Endometrium (tissue), 2 donors: ENCODE data around the gene CRAMP1.
"Not testable (repeated sequence)": the region's sequence is repeated elsewhere in the genome, so short reads cannot be mapped to it uniquely, and the experiment has no call there.

ENCODE experiments used
- FAIRE-seq: peaks from 2 replicates; lab custom pipeline; 2012; peaks lifted over from hg19 to GRCh38; lab: Jason Lieb, UNC
- donor health status: control.
- donor health status: control.

The CRAMP1 gene

GRCh38 chr16:1612320-1613111, at the start of gene CRAMP1:
Gene CRAMP1 (plus strand): TSS chr16:1612360. CDS start chr16:1614640, 2,280 bp downstream.
- FAIRE-seq: no peak

GRCh38 chr16:1563786-1564185, 48.4 kb upstream of the CRAMP1 start:
- no peak for FAIRE-seq

- FAIRE-seq: no peak
Measured at GRCh38 chr16:1564325-1564724, 47.8 kb upstream of the CRAMP1 start.

- FAIRE-seq: no peak
Measured at GRCh38 chr16:1565083-1565805, 46.9 kb upstream of the CRAMP1 start.

GRCh38 chr16:1567988-1568387, 44.2 kb upstream of the CRAMP1 start:
- no peak for FAIRE-seq

GRCh38 chr16:1571012-1571671, 41.0 kb upstream of the CRAMP1 start:
- no peak for FAIRE-seq

GRCh38 chr16:1572673-1573072, 39.5 kb upstream of the CRAMP1 start:
- no peak for FAIRE-seq

GRCh38 chr16:1573301-1573700, 38.9 kb upstream of the CRAMP1 start:
- no peak for FAIRE-seq

GRCh38 chr16:1575578-1575977, 36.6 kb upstream of the CRAMP1 start:
- no peak for FAIRE-seq

- no peak for FAIRE-seq
Measured at GRCh38 chr16:1579214-1579613, 32.9 kb upstream of the CRAMP1 start.

- no peak for FAIRE-seq
Measured at GRCh38 chr16:1580256-1580655, 31.9 kb upstream of the CRAMP1 start.

- FAIRE-seq: no peak
Measured at GRCh38 chr16:1580956-1581355, 31.2 kb upstream of the CRAMP1 start.

- FAIRE-seq: no peak
Measured at GRCh38 chr16:1581804-1582203, 30.4 kb upstream of the CRAMP1 start.

- no peak for FAIRE-seq
Measured at GRCh38 chr16:1583180-1583579, 29.0 kb upstream of the CRAMP1 start.

GRCh38 chr16:1584926-1585484, 27.2 kb upstream of the CRAMP1 start:
- FAIRE-seq: no peak

- no peak for FAIRE-seq
Measured at GRCh38 chr16:1590366-1590765, 21.8 kb upstream of the CRAMP1 start.

GRCh38 chr16:1590930-1591705, 21.0 kb upstream of the CRAMP1 start:
- FAIRE-seq: no peak

GRCh38 chr16:1592446-1592845, 19.7 kb upstream of the CRAMP1 start:
- no peak for FAIRE-seq

- not testable (repeated sequence) for FAIRE-seq
Measured at GRCh38 chr16:1595511-1595910, 16.6 kb upstream of the CRAMP1 start.

- FAIRE-seq: no peak
Measured at GRCh38 chr16:1596516-1596915, 15.6 kb upstream of the CRAMP1 start.

- FAIRE-seq: no peak
Measured at GRCh38 chr16:1597154-1597553, 15.0 kb upstream of the CRAMP1 start.

- FAIRE-seq: no peak
Measured at GRCh38 chr16:1601031-1601430, 11.1 kb upstream of the CRAMP1 start.
